ENCODE measurements around the gene UBA6. TPM values are rescaled to one million over a fixed set of nuclear protein-coding genes. Genes with fewer than 3 reads are reported as not detected.

The UBA6 gene
- total RNA-seq, 2 donors from 2014 or later, result 33.7 to 48.9 TPM

DNA sequence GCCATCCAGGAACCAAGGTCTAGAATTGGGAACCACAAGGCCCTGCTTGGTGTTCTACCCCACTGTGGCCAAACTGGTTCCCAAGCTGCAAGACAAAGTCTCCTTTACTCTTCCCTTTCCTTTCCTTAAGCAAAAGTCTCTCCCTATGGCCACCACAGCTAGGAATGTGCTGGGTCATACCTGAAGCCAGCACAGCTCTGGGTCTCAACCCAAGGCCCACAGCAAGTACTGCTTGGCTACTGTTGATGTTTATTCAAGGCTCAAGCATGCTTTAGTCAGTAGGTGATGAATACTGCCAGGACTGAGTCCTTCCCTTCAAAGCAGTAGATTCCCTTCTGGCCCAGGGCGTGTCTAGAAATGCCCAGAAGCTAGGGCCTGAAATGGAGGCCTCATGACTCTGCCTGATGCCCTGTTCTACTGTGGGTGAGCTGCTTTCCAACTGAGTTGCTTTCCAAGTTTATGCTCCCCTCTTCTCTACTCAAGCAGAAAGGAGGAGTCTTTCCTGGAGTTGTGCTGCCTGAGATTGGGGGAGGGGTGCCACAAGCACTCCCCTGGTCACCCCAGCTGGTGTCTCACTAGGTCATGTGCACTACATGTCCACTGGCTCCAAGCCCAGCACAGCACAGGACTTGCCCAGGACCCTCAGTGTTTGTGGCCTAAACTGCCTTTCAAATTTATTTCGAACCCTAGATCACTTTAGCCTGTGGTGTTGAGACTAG lies 97.5 kb downstream of the UBA6 start:
- no peak for DNase-seq (ENCODE audit: low spot score)
- intact Hi-C loops (cut with DNase I), result no loop called here

- no peak for DNase-seq (ENCODE audit: low spot score)
- intact Hi-C loops (cut with DNase I), result no loop called here
Measured at GRCh38 chr4:67593741-67594175, 107.2 kb downstream of the UBA6 start.

GRCh38 chr4:67587156-67587555 lies 113.8 kb downstream of the UBA6 start:
- no peak for DNase-seq (ENCODE audit: low spot score)
- intact Hi-C loops (cut with DNase I), result no loop called here

DNA sequence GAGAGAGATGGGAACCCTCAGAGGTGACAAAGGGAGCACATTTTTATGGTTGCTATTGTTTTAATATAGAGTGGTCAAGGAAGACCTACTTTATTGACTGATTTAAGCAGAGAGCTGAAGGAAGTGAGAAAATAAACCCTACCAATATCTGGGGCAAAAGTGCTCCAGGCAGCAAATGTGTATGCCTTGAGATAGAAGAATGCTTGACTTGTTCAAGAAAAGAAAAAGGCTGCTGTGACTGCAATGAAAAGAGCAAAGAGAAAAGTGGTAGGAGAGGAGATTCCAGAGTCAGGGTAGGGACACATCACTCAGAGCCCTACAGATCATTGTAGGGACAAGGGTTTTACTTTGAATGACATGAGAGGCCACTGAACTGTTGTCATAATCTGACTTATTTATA lies 116.5 kb downstream of the UBA6 start:
- no peak for DNase-seq (ENCODE audit: low spot score)
- intact Hi-C loops (cut with DNase I), result no loop called here

DNA sequence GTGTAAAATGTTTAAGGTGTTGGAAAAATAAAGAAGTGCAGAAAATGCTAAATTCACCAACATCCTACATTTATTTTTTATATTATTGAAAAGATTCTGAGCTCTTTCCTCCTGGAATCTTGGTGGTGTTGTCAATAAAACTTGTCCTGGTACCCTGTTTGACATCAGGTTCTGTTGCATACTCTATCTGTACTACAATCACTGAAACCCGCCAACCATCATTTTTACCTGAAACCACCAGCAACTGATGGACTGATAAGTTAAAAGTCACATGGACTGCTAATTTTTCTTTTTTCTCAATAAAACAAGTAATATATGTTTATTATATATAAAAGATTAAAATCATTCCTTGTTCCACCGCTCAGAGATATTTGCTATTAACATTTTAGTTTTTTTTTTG lies 119.0 kb downstream of the UBA6 start:
- no peak for DNase-seq (ENCODE audit: low spot score)
- intact Hi-C loops (cut with DNase I), result no loop called here

GRCh38 chr4:67581208-67581857 lies 119.6 kb downstream of the UBA6 start:
- intact Hi-C loops (cut with DNase I), result no loop called here
- DNase-seq (ENCODE audit: low spot score), result no peak

DNA sequence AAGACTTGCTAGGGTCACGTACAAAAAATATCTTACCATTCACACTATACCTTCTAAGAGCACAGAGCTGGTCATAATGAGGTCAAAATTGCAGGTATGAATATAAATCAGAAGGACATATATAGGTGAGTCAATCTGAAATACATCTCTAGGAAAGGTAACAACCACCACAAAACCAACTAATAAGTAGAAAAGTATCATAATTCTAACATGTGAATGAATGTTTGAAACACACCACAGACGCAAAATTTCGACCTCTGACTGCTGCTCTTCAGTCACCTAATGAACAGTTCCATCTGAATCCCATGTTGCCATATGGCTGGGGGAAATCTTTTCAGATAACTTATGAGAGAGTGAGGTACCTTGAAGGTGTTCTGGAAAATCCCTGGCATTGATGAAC lies 120.4 kb downstream of the UBA6 start:
- intact Hi-C loops (cut with DNase I), result no loop called here
- DNase-seq (ENCODE audit: low spot score), result no peak

- no peak for DNase-seq (ENCODE audit: low spot score)
- intact Hi-C loops (cut with DNase I), result no loop called here
Measured at GRCh38 chr4:67576538-67576937, 124.4 kb downstream of the UBA6 start.

GRCh38 chr4:67576059-67576466 lies 124.9 kb downstream of the UBA6 start:
- DNase-seq (ENCODE audit: low spot score), result no peak
- intact Hi-C loops (cut with DNase I), result no loop called here

GRCh38 chr4:67575232-67576058 lies 125.5 kb downstream of the UBA6 start:
- no peak for DNase-seq (ENCODE audit: low spot score)
- intact Hi-C loops (cut with DNase I), result no loop called here

GRCh38 chr4:67573193-67573592 lies 127.8 kb downstream of the UBA6 start:
- intact Hi-C loops (cut with DNase I), result no loop called here
- DNase-seq (ENCODE audit: low spot score), result no peak

DNA sequence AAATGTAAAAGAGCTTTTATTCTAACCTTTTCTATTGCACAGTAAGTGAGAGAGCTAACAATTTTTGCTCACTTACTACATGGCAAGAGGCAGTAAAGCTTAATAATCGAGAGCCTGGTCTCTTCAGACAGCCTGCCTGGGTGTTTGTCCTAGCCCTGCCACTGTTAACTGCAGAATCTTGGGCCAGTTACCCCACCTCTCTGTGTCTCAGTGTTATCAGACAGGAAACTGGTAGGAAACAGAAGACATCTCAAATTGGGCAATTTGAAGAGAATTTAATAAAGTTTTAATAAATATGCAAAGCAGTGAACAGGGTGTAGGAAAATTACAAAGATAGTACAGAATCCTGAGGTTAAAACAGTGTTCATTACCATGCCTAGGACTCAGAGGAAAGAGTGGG lies 129.0 kb downstream of the UBA6 start:
- no peak for DNase-seq (ENCODE audit: low spot score)
- intact Hi-C loops (cut with DNase I), result no loop called here

GRCh38 chr4:67570537-67570936 lies 130.4 kb downstream of the UBA6 start:
- intact Hi-C loops (cut with DNase I), result no loop called here
- DNase-seq (ENCODE audit: low spot score), result no peak

DNA sequence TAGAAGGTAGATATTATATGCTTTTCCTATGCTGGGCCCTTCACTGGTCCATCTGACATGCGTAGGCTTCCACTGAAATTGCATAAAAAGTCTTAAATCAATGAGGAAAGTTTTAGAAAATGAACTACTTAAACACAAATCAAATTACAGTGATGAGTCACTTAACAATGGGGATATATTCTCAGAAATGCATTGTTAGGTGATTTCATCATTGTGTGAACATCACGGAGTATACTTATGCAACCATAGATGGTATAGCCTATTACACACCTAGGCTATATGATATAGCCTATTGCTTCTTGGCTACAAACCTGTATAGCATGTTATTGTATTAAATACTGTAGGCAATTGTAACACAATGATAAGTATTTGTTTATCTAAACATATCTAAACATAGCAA lies 132.1 kb downstream of the UBA6 start:
- no peak for DNase-seq (ENCODE audit: low spot score)
- intact Hi-C loops (cut with DNase I), result no loop called here

- intact Hi-C loops (cut with DNase I), result no loop called here
- DNase-seq (ENCODE audit: low spot score), result no peak
Measured at GRCh38 chr4:67566335-67566734, 134.6 kb downstream of the UBA6 start.

DNA sequence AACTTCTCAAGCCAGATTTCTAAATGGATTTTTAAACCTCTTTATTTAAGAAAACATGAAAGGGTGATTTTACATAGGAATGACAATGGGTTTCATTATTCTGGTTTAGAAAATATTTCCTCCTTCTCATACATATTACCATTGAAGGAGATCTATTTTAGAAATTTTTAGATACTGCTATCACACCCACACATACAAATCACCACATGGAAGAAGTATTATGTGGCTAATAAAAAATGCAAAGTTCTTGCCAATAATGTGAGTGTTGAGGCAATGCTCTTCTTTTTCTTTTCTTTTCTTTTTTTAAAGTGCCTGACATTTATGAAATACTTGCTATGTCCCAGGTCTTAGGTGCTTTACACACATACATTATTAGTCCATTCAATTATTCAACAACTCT lies 135.7 kb downstream of the UBA6 start:
- intact Hi-C loops (cut with DNase I), result no loop called here

More for the DNA sequence above, 135.7 kb downstream of the UBA6 start:
- DNase-seq (ENCODE audit: low spot score), result no peak
